ENCODE measurements around the gene LHFPL6.

DNA sequence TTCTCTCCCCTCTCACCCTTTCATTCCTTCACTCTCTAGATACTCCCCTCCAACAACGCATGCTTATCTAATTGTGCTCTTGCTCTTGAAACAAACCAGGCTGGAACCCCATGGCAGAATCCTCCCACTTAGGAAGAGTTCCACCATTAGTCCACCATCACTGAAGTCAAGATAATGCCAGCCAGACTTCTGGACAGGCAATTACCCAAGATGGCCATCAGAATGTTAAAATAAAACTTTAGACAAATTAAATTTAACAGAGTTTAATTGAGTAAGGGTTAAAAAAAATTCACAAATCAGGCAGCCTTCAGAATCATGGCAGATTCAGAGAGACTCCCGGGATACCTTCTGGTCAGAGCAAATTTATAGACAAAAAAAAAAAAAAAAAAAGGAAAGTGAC, 221.5 kb downstream of the LHFPL6 start:
- TF ChIP-seq, protein P1, sequence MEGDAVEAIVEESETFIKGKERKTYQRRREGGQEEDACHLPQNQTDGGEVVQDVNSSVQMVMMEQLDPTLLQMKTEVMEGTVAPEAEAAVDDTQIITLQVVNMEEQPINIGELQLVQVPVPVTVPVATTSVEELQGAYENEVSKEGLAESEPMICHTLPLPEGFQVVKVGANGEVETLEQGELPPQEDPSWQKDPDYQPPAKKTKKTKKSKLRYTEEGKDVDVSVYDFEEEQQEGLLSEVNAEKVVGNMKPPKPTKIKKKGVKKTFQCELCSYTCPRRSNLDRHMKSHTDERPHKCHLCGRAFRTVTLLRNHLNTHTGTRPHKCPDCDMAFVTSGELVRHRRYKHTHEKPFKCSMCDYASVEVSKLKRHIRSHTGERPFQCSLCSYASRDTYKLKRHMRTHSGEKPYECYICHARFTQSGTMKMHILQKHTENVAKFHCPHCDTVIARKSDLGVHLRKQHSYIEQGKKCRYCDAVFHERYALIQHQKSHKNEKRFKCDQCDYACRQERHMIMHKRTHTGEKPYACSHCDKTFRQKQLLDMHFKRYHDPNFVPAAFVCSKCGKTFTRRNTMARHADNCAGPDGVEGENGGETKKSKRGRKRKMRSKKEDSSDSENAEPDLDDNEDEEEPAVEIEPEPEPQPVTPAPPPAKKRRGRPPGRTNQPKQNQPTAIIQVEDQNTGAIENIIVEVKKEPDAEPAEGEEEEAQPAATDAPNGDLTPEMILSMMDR (IDR thresholded peaks at IDR 0.05; ENCODE audit: borderline replicate concordance, extremely low read depth, low read length, poor library complexity, severe bottlenecking) = no peak
- TF ChIP-seq EZH2 (IDR thresholded peaks at IDR 0.05; ENCODE audit: borderline replicate concordance, low read depth, low read length, severe bottlenecking) = no peak
